Gastrocnemius medialis (tissue), 4 donors: ENCODE results near the gene CLDN16.

Experiments
- POLR2A ChIP-seq, 2 donors: fragments of 450-650 bp; IDR thresholded peaks; one replicate each; pipeline ENCODE4 v1.6.1; 2017; ENCODE audit warnings: antibody characterized with exemption in 2 of 2, mild to moderate bottlenecking in 2 of 2, moderate library complexity in 2 of 2
- TF ChIP-seq, protein P1 (sequence below), 5 experiments: fragments of 450-650 bp in 3 of 5; fragments of 200-600 bp in 2 of 5; sonication (generic) in 2 of 5; IDR thresholded peaks in 4 of 5; conservative IDR thresholded peaks in 1 of 5; 1 replicate in 4 of 5; 2 replicates in 1 of 5; pipeline ENCODE4 v1.5.1; 2016 to 2019; ENCODE audit warnings: antibody characterized with exemption in 5 of 5, mild to moderate bottlenecking in 3 of 5, moderate library complexity in 3 of 5

DNA sequence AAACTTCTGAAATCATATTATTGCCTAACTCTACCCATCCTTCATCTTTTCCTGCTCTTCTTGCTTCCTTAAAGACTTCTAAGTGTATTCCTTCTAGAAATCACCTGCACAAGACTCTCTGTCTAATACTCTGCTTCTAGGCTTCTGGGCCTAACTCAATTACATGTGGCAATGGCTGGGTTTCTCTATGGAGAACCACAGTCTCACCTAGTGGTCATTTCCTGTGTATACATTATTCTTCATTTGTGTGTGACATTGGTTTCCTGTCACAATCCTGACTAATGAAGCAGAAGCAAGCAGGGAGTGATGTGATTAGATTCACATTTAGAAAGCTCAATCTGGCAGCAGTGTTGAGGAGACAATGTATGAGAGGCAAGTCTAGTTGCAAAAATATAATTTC, 48.8 kb upstream of the CLDN16 start:
- TF ChIP-seq, protein P1, sequence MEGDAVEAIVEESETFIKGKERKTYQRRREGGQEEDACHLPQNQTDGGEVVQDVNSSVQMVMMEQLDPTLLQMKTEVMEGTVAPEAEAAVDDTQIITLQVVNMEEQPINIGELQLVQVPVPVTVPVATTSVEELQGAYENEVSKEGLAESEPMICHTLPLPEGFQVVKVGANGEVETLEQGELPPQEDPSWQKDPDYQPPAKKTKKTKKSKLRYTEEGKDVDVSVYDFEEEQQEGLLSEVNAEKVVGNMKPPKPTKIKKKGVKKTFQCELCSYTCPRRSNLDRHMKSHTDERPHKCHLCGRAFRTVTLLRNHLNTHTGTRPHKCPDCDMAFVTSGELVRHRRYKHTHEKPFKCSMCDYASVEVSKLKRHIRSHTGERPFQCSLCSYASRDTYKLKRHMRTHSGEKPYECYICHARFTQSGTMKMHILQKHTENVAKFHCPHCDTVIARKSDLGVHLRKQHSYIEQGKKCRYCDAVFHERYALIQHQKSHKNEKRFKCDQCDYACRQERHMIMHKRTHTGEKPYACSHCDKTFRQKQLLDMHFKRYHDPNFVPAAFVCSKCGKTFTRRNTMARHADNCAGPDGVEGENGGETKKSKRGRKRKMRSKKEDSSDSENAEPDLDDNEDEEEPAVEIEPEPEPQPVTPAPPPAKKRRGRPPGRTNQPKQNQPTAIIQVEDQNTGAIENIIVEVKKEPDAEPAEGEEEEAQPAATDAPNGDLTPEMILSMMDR (IDR thresholded peaks at IDR 0.05 in 4 of 5, conservative IDR thresholded peaks at IDR 0.05 in 1 of 5) = no peak
- no peak for TF ChIP-seq POLR2A (IDR thresholded peaks at IDR 0.05)
